NCI-H774 (cell line): ENCODE measurements around the gene DOK6.
"Not testable (repeated sequence)": the region's sequence is repeated elsewhere in the genome, so short reads cannot be mapped to it uniquely, and the experiment has no call there.

Experiments used
- DNase-seq: peaks from one replicate; lab custom pipeline; 2025; lab: John Stamatoyannopoulos, UW

Gene DOK6

GRCh38 chr18:69626643-69627242 lies 226.1 kb downstream of the DOK6 start:
- no peak for DNase-seq

GRCh38 chr18:69628774-69629359 lies 228.2 kb downstream of the DOK6 start:
- no peak for DNase-seq

- no peak for DNase-seq
Observed at GRCh38 chr18:69631281-69631680, 230.6 kb downstream of the DOK6 start.

GRCh38 chr18:69635482-69635881 lies 234.8 kb downstream of the DOK6 start:
- DNase-seq, result no peak

- DNase-seq, result no peak
Observed at GRCh38 chr18:69636529-69637301, 236.0 kb downstream of the DOK6 start.

GRCh38 chr18:69638056-69638455 lies 237.4 kb downstream of the DOK6 start:
- DNase-seq, result no peak

- DNase-seq, result no peak
Observed at GRCh38 chr18:69647702-69648101, 247.0 kb downstream of the DOK6 start.

GRCh38 chr18:69648486-69648885 lies 247.8 kb downstream of the DOK6 start:
- peak; percentile 15 for DNase-seq

GRCh38 chr18:69649684-69650083 lies 249.0 kb downstream of the DOK6 start:
- no peak for DNase-seq

GRCh38 chr18:69651243-69651642 lies 250.6 kb downstream of the DOK6 start:
- no peak for DNase-seq

GRCh38 chr18:69655816-69656215 lies 255.1 kb downstream of the DOK6 start:
- DNase-seq, result no peak

GRCh38 chr18:69658103-69658502 lies 257.4 kb downstream of the DOK6 start:
- DNase-seq, result no peak

- no peak for DNase-seq
Observed at GRCh38 chr18:69658685-69659084, 258.0 kb downstream of the DOK6 start.

GRCh38 chr18:69659142-69659651 lies 258.5 kb downstream of the DOK6 start:
- peak; percentile 31 for DNase-seq

- not testable (repeated sequence) for DNase-seq
Observed at GRCh38 chr18:69662090-69662489, 261.4 kb downstream of the DOK6 start.

- no peak for DNase-seq
Observed at GRCh38 chr18:69664399-69664798, 263.7 kb downstream of the DOK6 start.

GRCh38 chr18:69674292-69674877 lies 273.7 kb downstream of the DOK6 start:
- DNase-seq, result no peak

- no peak for DNase-seq
Observed at GRCh38 chr18:69674966-69675365, 274.3 kb downstream of the DOK6 start.

GRCh38 chr18:69677595-69677994 lies 276.9 kb downstream of the DOK6 start:
- DNase-seq, result no peak

- no peak for DNase-seq
Observed at GRCh38 chr18:69680123-69680522, 279.4 kb downstream of the DOK6 start.

- no peak for DNase-seq
Observed at GRCh38 chr18:69683176-69683575, 282.5 kb downstream of the DOK6 start.

- no peak for DNase-seq
Observed at GRCh38 chr18:69684789-69685188, 284.1 kb downstream of the DOK6 start.

- DNase-seq, result no peak
Observed at GRCh38 chr18:69686861-69687260, 286.2 kb downstream of the DOK6 start.
